H9 (cell line): ENCODE measurements around the gene FST. TPM values are rescaled to one million over a fixed set of nuclear protein-coding genes. Genes with fewer than 3 reads are reported as not detected.

ENCODE experiments used
- DNase-seq: peaks from one replicate; pipeline ENCODE4 v3.0.0-alpha.2; 2017
- H2AFZ ChIP-seq: one replicate; pipeline ENCODE4 v1.6.1; 2013; ENCODE audit warnings: mild to moderate bottlenecking, low read length, control low read depth, moderate library complexity
- H2AK5ac ChIP-seq: 2 replicates; pipeline ENCODE4 v1.6.1; 2013; ENCODE audit warnings: low read length, control low read depth, mixed read lengths; ENCODE audit not compliant: insufficient read length
- H2BK120ac ChIP-seq: one replicate; pipeline ENCODE4 v1.6.1; 2013; ENCODE audit warnings: low read depth, mild to moderate bottlenecking, low read length, control low read depth, inconsistent platforms; ENCODE audit not compliant: poor library complexity, severe bottlenecking
- H2BK12ac ChIP-seq: 2 replicates; pipeline ENCODE4 v1.6.1; 2013; ENCODE audit warnings: low read length, control low read depth, mixed read lengths, low read depth; ENCODE audit not compliant: insufficient read length
- H2BK15ac ChIP-seq: 2 replicates; pipeline ENCODE4 v1.6.1; 2013; ENCODE audit warnings: low read depth, low read length, control low read depth
- H2BK20ac ChIP-seq: one replicate; pipeline ENCODE4 v1.6.1; 2013; ENCODE audit warnings: low read depth, mild to moderate bottlenecking, low read length, control low read depth, inconsistent platforms; ENCODE audit not compliant: poor library complexity, severe bottlenecking
- H2BK5ac ChIP-seq: 2 replicates; pipeline ENCODE4 v1.6.1; 2013; ENCODE audit warnings: low read length, control low read depth, mixed read lengths; ENCODE audit not compliant: insufficient read length
- H3K14ac ChIP-seq: 2 replicates; pipeline ENCODE4 v1.6.1; 2013; ENCODE audit warnings: low read length, control low read depth; ENCODE audit not compliant: insufficient read depth
- H3K18ac ChIP-seq: 2 replicates; pipeline ENCODE4 v1.6.1; 2013; ENCODE audit warnings: low read depth, mild to moderate bottlenecking, mixed read lengths, low read length, control low read depth; ENCODE audit not compliant: insufficient read length
- H3K23ac ChIP-seq: 2 replicates; pipeline ENCODE4 v1.6.1; 2013; ENCODE audit warnings: low read length, control low read depth, mixed read lengths, low read depth; ENCODE audit not compliant: insufficient read length
- H3K23me2 ChIP-seq: 2 replicates; pipeline ENCODE4 v1.6.1; 2013; ENCODE audit warnings: low read depth, mild to moderate bottlenecking, mixed read lengths, low read length, control low read depth; ENCODE audit not compliant: insufficient read length, poor library complexity, severe bottlenecking
- H3K27ac ChIP-seq: 2 replicates; pipeline ENCODE4 v1.5.1; 2013; ENCODE audit warnings: low read length, control low read depth, mixed read lengths, low read depth; ENCODE audit not compliant: insufficient read length
- H3K27me3 ChIP-seq: 2 replicates; pipeline ENCODE4 v1.6.1; 2013; ENCODE audit warnings: low read length, control low read depth, inconsistent platforms; ENCODE audit not compliant: insufficient read depth
- H3K4ac ChIP-seq: 2 replicates; pipeline ENCODE4 v1.6.1; 2013; ENCODE audit warnings: low read depth, mild to moderate bottlenecking, control low read depth, inconsistent platforms, low read length, moderate library complexity
- H3K4me1 ChIP-seq: 2 replicates; pipeline ENCODE4 v1.6.1; 2013; ENCODE audit warnings: low read length, control low read depth, inconsistent platforms; ENCODE audit not compliant: insufficient read depth
- H3K4me2 ChIP-seq: 2 replicates; pipeline ENCODE4 v1.6.1; 2013; ENCODE audit warnings: low read length, control low read depth, mixed read lengths; ENCODE audit not compliant: insufficient read length, insufficient read depth
- H3K56ac ChIP-seq: 2 replicates; pipeline ENCODE4 v1.6.1; 2013; ENCODE audit warnings: low read depth, mild to moderate bottlenecking, mixed read lengths, low read length, control low read depth; ENCODE audit not compliant: insufficient read length
- H3K79me1 ChIP-seq: 2 replicates; pipeline ENCODE4 v1.6.1; 2013; ENCODE audit warnings: low read depth, mild to moderate bottlenecking, moderate library complexity, low read length, control low read depth, inconsistent platforms; ENCODE audit not compliant: insufficient read depth, poor library complexity, severe bottlenecking
- H3K79me2 ChIP-seq: 2 replicates; pipeline ENCODE4 v1.6.1; 2013; ENCODE audit warnings: low read length, control low read depth, inconsistent platforms; ENCODE audit not compliant: insufficient read depth
- H3K9ac ChIP-seq: 2 replicates; pipeline ENCODE4 v1.6.1; 2013; ENCODE audit warnings: low read length, control low read depth, mixed read lengths; ENCODE audit not compliant: insufficient read length; ENCODE audit errors: extremely low read depth
- H3K9me3 ChIP-seq: one replicate; pipeline ENCODE4 v1.6.1; 2013; ENCODE audit warnings: low read depth, low read length, inconsistent platforms; ENCODE audit not compliant: control insufficient read depth
- H3T11ph ChIP-seq: one replicate; pipeline ENCODE4 v1.6.1; 2013; ENCODE audit warnings: mild to moderate bottlenecking, low read length, control low read depth, inconsistent platforms
- H4K20me1 ChIP-seq: one replicate; pipeline ENCODE4 v1.6.1; 2013; ENCODE audit not compliant: control insufficient read depth, insufficient read length, insufficient read depth
- H4K5ac ChIP-seq: 2 replicates; pipeline ENCODE4 v1.6.1; 2013; ENCODE audit warnings: low read depth, mild to moderate bottlenecking, mixed read lengths, low read length, control low read depth; ENCODE audit not compliant: insufficient read length
- H4K8ac ChIP-seq: replicated peaks from 2 replicates; pipeline ENCODE4 v1.6.1; 2013; ENCODE audit warnings: low read length, control low read depth, mixed read lengths, low read depth; ENCODE audit not compliant: insufficient read length
- H4K91ac ChIP-seq: 2 replicates; pipeline ENCODE4 v1.6.1; 2013; ENCODE audit warnings: low read depth, mild to moderate bottlenecking, moderate library complexity, mixed read lengths, low read length, control low read depth; ENCODE audit not compliant: insufficient read length
- H3K27ac Mint-ChIP-seq, 3 experiments: 2 replicates in 2 of 3; 3 replicates in 1 of 3; pipeline ENCODE4 v1.8.0; 2020 to 2021; ENCODE audit warnings: mixed read lengths in 3 of 3, mild to moderate bottlenecking in 1 of 3, moderate library complexity in 1 of 3
- H3K27me3 Mint-ChIP-seq: 2 replicates; pipeline ENCODE4 v1.8.0; 2021; ENCODE audit warnings: low read depth, mild to moderate bottlenecking, moderate library complexity, mixed read lengths
- H3K36me3 Mint-ChIP-seq, 3 experiments: 2 replicates in 2 of 3; 3 replicates in 1 of 3; pipeline ENCODE4 v1.8.0; 2020 to 2021; ENCODE audit warnings: low read depth in 3 of 3, mixed read lengths in 3 of 3; ENCODE audit not compliant: insufficient read depth in 1 of 3
- H3K4me1 Mint-ChIP-seq, 2 experiments: 2 replicates each; pipeline ENCODE4 v1.8.0; 2020; ENCODE audit warnings: mixed read lengths in 2 of 2
- H3K4me3 Mint-ChIP-seq, 2 experiments: 2 replicates in 1 of 2; 3 replicates in 1 of 2; pipeline ENCODE4 v1.8.0; 2020 to 2021; ENCODE audit warnings: mild to moderate bottlenecking in 2 of 2, mixed read lengths in 2 of 2, moderate library complexity in 1 of 2
- H3K9me3 Mint-ChIP-seq, 2 experiments: 2 replicates in 1 of 2; 3 replicates in 1 of 2; pipeline ENCODE4 v1.8.0; 2020; ENCODE audit warnings: mild to moderate bottlenecking in 2 of 2, mixed read lengths in 2 of 2, moderate library complexity in 1 of 2
- CTCF ChIP-seq: fragments of 200-600 bp; sonication (generic); conservative IDR thresholded peaks from 3 replicates; pipeline ENCODE4 v1.8.0; 2021; ENCODE audit warnings: antibody characterized with exemption, mild to moderate bottlenecking
- WGBS: extraction: QIAGEN DNeasy Blood & Tissue Kit; methylation state at CpG from one replicate; pipeline ENCODE4 v1.1.7; 2013; ENCODE audit warnings: missing lambda C conversion rate, low lambda C conversion rate, mixed read lengths; ENCODE audit not compliant: insufficient read length; ENCODE audit errors: extremely low coverage; 5-methylcytosine and 5-hydroxymethylcytosine counted together
- total RNA-seq: library from RNA; stranded (reverse); gene quantifications from 2 replicates; pipeline ENCODE4 v1.2.1, GENCODE V29; 2021

The FST gene
- total RNA-seq, 1 experiment from 2014 or later: 111 TPM

- no peak for TF ChIP-seq CTCF
- H4K5ac ChIP-seq: no peak overlapping the region
- no peak overlapping the region for H2BK15ac ChIP-seq
- H3K56ac ChIP-seq: no peak overlapping the region
- no peak overlapping the region for H2BK20ac ChIP-seq
- H3K79me2 ChIP-seq: 0 out of 2 replicates have a peak, but pooled peaks cover 2% of the 10 kb centered on the region
- no peaks in the 10 kb centered on the region for H4K20me1 ChIP-seq
- no peaks in the 10 kb centered on the region for H3K79me1 ChIP-seq
- peak; percentile 57 for DNase-seq
- H4K91ac ChIP-seq: no peak overlapping the region
- no peak overlapping the region for H2AK5ac ChIP-seq
- H3T11ph ChIP-seq: no peak overlapping the region
- peak overlapping the region; percentile 98 for H3K4me2 ChIP-seq
- peak overlapping the region; percentile 88; the same call in 1 of the 2 replicates for H3K14ac ChIP-seq
- no peak overlapping the region for H2BK5ac ChIP-seq
- no peak overlapping the region for H2BK12ac ChIP-seq
- H3K4me1 ChIP-seq: peaks cover 5% of the 10 kb centered on the region; the same call in 1 of the 2 replicates
- H3K9ac ChIP-seq: peak overlapping the region; percentile 6
- peaks cover 16 to 24% of the 10 kb centered on the region in 2 experiments for H3K4me1 Mint-ChIP-seq
- no peak overlapping the region for H4K8ac ChIP-seq
- H3K23ac ChIP-seq: no peak overlapping the region
- H3K4me3 Mint-ChIP-seq: peak overlapping the region; percentile 87 to 99
- H3K18ac ChIP-seq: no peak overlapping the region
- peaks cover 10 to 28% (median 16%) of the 10 kb centered on the region in 3 experiments; a peak in 6 of 7 replicates for H3K36me3 Mint-ChIP-seq
- peaks cover 31% of the 10 kb centered on the region for H3K23me2 ChIP-seq
- no peaks in the 10 kb centered on the region for H3K9me3 ChIP-seq
- H2BK120ac ChIP-seq: no peak overlapping the region
- H3K27ac Mint-ChIP-seq: peak overlapping the region; percentile 34 to 98 (median 87); a peak in 6 of 7 replicates
- H3K4ac ChIP-seq: no peak overlapping the region
- peaks cover 5% of the 10 kb centered on the region; the same call in 1 of the 2 replicates for H3K27me3 Mint-ChIP-seq
- WGBS: no CpG with 5 or more reads among the region's 81 CpGs
- H3K27ac ChIP-seq: no peak overlapping the region
- H2AFZ ChIP-seq: no peak overlapping the region
- H3K27me3 ChIP-seq: no peaks in the 10 kb centered on the region
- H3K9me3 Mint-ChIP-seq: 0 out of 5 replicates have a peak, but pooled peaks cover 0 to 3% of the 10 kb centered on the region in 2 experiments
These were observed 626 bp upstream of the FST start for GRCh38 chr5:53479590-53480415.
